SK-N-SH treated with all-trans-retinoic acid at 6 μM for 48 hours (cell line): ENCODE measurements around the gene RAPGEF4.

Source experiments
- ATAC-seq: fragments of 200-7000 bp; cut with Tn5 transposase; 3 replicates; pipeline ENCODE4 v1.9.1; 2020; ENCODE audit warnings: mild to moderate bottlenecking, moderate library complexity
- ARNTL ChIP-seq: fragments of 450-650 bp; formaldehyde crosslinking; IDR thresholded peaks from 2 replicates; pipeline ENCODE4 v1.5.0; 2020; ENCODE audit warnings: low read depth, mild to moderate bottlenecking, moderate library complexity, borderline replicate concordance
- BACH2 ChIP-seq: fragments of 250-450 bp; sonication (Bioruptor Pico); IDR thresholded peaks from 2 replicates; pipeline ENCODE4 v1.9.0; 2021; ENCODE audit warnings: mild to moderate bottlenecking, borderline replicate concordance
- CSDC2 ChIP-seq: fragments of 250-450 bp; sonication (Bioruptor Pico); IDR thresholded peaks from 2 replicates; pipeline ENCODE4 v1.5.0; 2020; ENCODE audit warnings: mild to moderate bottlenecking, moderate library complexity
- ESRRG ChIP-seq: fragments of 250-450 bp; sonication (Bioruptor Pico); IDR thresholded peaks from 2 replicates; pipeline ENCODE4 v1.6.1; 2021; ENCODE audit warnings: mild to moderate bottlenecking
- GLIS3 ChIP-seq: fragments of 250-450 bp; sonication (Bioruptor Pico); IDR thresholded peaks from 2 replicates; pipeline ENCODE4 v1.5.0; 2020; ENCODE audit warnings: mild to moderate bottlenecking, moderate library complexity
- ISL1 ChIP-seq: fragments of 250-450 bp; sonication (Bioruptor Pico); IDR thresholded peaks from 2 replicates; pipeline ENCODE4 v2.1.2; 2022; ENCODE audit warnings: mild to moderate bottlenecking, moderate library complexity
- OSR1 ChIP-seq: fragments of 250-450 bp; sonication (Bioruptor Pico); IDR thresholded peaks from 2 replicates; pipeline ENCODE4 v1.8.0; 2022; ENCODE audit warnings: moderate library complexity, mild to moderate bottlenecking, inconsistent platforms
- PPARA ChIP-seq: fragments of 250-450 bp; sonication (Bioruptor Pico); IDR thresholded peaks from 2 replicates; pipeline ENCODE4 v1.5.0; 2020; ENCODE audit warnings: mild to moderate bottlenecking, borderline replicate concordance
- RARB ChIP-seq: fragments of 250-450 bp; sonication (Bioruptor Pico); IDR thresholded peaks from 2 replicates; pipeline ENCODE4 v1.8.0; 2021; ENCODE audit warnings: mild to moderate bottlenecking, moderate library complexity
- SNAI2 ChIP-seq: fragments of 250-450 bp; sonication (Bioruptor Pico); IDR thresholded peaks from 2 replicates; pipeline ENCODE4 v1.5.0; 2020; ENCODE audit warnings: mild to moderate bottlenecking, moderate library complexity
- TCF4 ChIP-seq: fragments of 250-450 bp; sonication (Bioruptor Pico); IDR thresholded peaks from 2 replicates; pipeline ENCODE4 v1.8.0; 2021; ENCODE audit warnings: mild to moderate bottlenecking, moderate library complexity, borderline replicate concordance
- TOX ChIP-seq: fragments of 250-450 bp; sonication (Bioruptor Pico); IDR thresholded peaks from 2 replicates; pipeline ENCODE4 v1.8.0; 2021; ENCODE audit warnings: mild to moderate bottlenecking, moderate library complexity, borderline replicate concordance
- ZC3H10 ChIP-seq: fragments of 250-450 bp; sonication (Bioruptor Pico); IDR thresholded peaks from 2 replicates; pipeline ENCODE4 v1.5.1; 2021; ENCODE audit warnings: mild to moderate bottlenecking, moderate library complexity
- ZFP3 ChIP-seq: fragments of 250-450 bp; sonication (Bioruptor Pico); IDR thresholded peaks from 2 replicates; pipeline ENCODE4 v1.5.0; 2020; ENCODE audit warnings: mild to moderate bottlenecking, moderate library complexity
- ZNF565 ChIP-seq: fragments of 450-650 bp; formaldehyde crosslinking; conservative IDR thresholded peaks from 2 replicates; pipeline ENCODE4 v1.5.0; 2020; ENCODE audit warnings: low read depth, mild to moderate bottlenecking, moderate library complexity
- ZNF70 ChIP-seq: fragments of 450-650 bp; formaldehyde crosslinking; IDR thresholded peaks from 2 replicates; pipeline ENCODE4 v1.5.0; 2020; ENCODE audit warnings: mild to moderate bottlenecking, moderate library complexity
- ZNF8 ChIP-seq: fragments of 450-650 bp; formaldehyde crosslinking; IDR thresholded peaks from 2 replicates; pipeline ENCODE4 v1.5.0; 2020; ENCODE audit warnings: mild to moderate bottlenecking, moderate library complexity
- TF ChIP-seq, protein P1 (sequence below): fragments of 250-450 bp; sonication (Bioruptor Pico); IDR thresholded peaks from 2 replicates; pipeline ENCODE4 v1.5.1; 2020; ENCODE audit warnings: low read depth, mild to moderate bottlenecking, moderate library complexity
- TF ChIP-seq, protein P2 (sequence below): fragments of 250-450 bp; sonication (Bioruptor Pico); IDR thresholded peaks from 2 replicates; pipeline ENCODE4 v1.8.0; 2021; ENCODE audit warnings: low read depth, mild to moderate bottlenecking, moderate library complexity, borderline replicate concordance
- TF ChIP-seq, protein P3 (sequence below): fragments of 250-450 bp; sonication (Bioruptor Pico); IDR thresholded peaks from 2 replicates; pipeline ENCODE4 v1.5.1; 2021; ENCODE audit warnings: mild to moderate bottlenecking, moderate library complexity
- TF ChIP-seq, protein P4 (sequence below): fragments of 250-450 bp; sonication (Bioruptor Pico); IDR thresholded peaks from 2 replicates; pipeline ENCODE4 v1.8.0; 2020; ENCODE audit warnings: mild to moderate bottlenecking, moderate library complexity, borderline replicate concordance
- TF ChIP-seq, protein P5 (sequence below): fragments of 250-450 bp; sonication (Bioruptor Pico); IDR thresholded peaks from 2 replicates; pipeline ENCODE4 v1.5.0; 2020; ENCODE audit warnings: mild to moderate bottlenecking, moderate library complexity

RAPGEF4 gene

DNA sequence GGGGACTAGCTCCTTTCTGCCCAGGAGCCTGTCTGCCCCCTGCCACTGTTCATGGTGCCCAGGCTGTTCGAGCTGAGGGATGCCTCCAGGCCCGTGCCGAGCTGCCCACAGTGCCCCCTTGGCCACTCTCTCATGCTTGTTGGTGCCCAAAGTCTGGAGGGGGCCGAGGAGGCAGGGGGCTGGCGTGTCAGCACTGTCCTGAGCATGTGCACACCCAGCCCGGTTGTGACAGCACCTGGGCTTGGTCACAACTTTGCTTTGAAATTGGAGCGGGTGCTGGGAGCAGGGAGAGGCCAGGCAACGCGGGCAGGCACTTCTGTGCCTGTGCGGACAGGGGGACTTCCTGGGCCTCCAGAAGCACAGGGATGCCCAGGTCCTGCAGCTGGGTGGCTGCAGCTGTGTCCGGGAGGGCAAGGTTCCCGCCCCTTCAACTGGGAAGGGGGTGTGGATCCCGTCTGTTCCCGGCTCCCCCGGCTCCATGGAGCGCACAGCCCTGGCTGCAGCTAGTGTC lies 22.2 kb upstream of the RAPGEF4 start:
- TF ChIP-seq TOX (CRISPR knock-in tag) (no peak), ARNTL (CRISPR knock-in tag) (no peak), CSDC2 (CRISPR knock-in tag) (no peak), ZNF565 (CRISPR knock-in tag) (no peak), ZC3H10 (CRISPR knock-in tag) (no peak), ZNF70 (CRISPR knock-in tag) (no peak), ESRRG (CRISPR knock-in tag) (no peak), ISL1 (CRISPR knock-in tag) (no peak), PPARA (CRISPR knock-in tag) (no peak), ZNF8 (no peak), BACH2 (no peak), ZFP3 (CRISPR knock-in tag) (no peak), RARB (CRISPR knock-in tag) (no peak), SNAI2 (CRISPR knock-in tag) (no peak)
- TF ChIP-seq, protein P1, sequence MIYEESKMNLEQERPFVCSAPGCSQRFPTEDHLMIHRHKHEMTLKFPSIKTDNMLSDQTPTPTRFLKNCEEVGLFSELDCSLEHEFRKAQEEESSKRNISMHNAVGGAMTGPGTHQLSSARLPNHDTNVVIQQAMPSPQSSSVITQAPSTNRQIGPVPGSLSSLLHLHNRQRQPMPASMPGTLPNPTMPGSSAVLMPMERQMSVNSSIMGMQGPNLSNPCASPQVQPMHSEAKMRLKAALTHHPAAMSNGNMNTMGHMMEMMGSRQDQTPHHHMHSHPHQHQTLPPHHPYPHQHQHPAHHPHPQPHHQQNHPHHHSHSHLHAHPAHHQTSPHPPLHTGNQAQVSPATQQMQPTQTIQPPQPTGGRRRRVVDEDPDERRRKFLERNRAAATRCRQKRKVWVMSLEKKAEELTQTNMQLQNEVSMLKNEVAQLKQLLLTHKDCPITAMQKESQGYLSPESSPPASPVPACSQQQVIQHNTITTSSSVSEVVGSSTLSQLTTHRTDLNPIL (CRISPR knock-in tag), result no peak
- TF ChIP-seq, protein P2, sequence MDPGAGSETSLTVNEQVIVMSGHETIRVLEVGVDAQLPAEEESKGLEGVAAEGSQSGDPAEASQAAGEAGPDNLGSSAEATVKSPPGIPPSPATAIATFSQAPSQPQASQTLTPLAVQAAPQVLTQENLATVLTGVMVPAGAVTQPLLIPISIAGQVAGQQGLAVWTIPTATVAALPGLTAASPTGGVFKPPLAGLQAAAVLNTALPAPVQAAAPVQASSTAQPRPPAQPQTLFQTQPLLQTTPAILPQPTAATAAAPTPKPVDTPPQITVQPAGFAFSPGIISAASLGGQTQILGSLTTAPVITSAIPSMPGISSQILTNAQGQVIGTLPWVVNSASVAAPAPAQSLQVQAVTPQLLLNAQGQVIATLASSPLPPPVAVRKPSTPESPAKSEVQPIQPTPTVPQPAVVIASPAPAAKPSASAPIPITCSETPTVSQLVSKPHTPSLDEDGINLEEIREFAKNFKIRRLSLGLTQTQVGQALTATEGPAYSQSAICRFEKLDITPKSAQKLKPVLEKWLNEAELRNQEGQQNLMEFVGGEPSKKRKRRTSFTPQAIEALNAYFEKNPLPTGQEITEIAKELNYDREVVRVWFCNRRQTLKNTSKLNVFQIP (CRISPR knock-in tag), result no peak
- TF ChIP-seq, protein P3, sequence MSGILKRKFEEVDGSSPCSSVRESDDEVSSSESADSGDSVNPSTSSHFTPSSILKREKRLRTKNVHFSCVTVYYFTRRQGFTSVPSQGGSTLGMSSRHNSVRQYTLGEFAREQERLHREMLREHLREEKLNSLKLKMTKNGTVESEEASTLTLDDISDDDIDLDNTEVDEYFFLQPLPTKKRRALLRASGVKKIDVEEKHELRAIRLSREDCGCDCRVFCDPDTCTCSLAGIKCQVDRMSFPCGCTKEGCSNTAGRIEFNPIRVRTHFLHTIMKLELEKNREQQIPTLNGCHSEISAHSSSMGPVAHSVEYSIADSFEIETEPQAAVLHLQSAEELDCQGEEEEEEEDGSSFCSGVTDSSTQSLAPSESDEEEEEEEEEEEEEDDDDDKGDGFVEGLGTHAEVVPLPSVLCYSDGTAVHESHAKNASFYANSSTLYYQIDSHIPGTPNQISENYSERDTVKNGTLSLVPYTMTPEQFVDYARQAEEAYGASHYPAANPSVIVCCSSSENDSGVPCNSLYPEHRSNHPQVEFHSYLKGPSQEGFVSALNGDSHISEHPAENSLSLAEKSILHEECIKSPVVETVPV, result no peak
- TF ChIP-seq, all 23 proteins: peak for 0
- no peak for ATAC-seq

DNA sequence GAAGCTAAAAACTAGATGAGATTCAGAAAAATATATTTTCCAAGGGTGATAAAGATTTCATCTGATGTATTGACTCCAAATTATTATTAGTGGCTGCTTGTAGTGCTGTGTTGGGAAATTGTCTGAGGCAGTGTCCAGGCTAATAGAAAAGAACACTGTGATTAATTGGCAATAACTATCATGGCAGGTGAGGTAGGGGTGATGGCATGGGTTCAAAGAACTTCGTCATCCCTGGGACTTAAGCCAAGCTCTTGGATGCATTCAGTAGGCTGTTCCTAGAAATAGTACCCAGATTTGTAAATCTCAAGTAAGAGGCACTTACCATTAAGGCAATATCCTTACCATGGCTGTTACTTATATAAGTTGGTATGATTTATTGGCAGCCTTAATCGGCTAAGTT lies 13.2 kb upstream of the RAPGEF4 start:
- TF ChIP-seq ISL1 (CRISPR knock-in tag) (no peak), ZFP3 (CRISPR knock-in tag) (no peak), ZC3H10 (CRISPR knock-in tag) (no peak), ESRRG (CRISPR knock-in tag) (no peak), RARB (CRISPR knock-in tag) (no peak), TOX (CRISPR knock-in tag) (no peak), GLIS3 (no peak), BACH2 (no peak), PPARA (CRISPR knock-in tag) (no peak), ZNF8 (no peak), CSDC2 (CRISPR knock-in tag) (no peak), ZNF70 (CRISPR knock-in tag) (no peak), TCF4 (CRISPR knock-in tag) (no peak), SNAI2 (CRISPR knock-in tag) (no peak), OSR1 (CRISPR knock-in tag) (no peak)
- TF ChIP-seq, protein P2 (CRISPR knock-in tag), result no peak
- TF ChIP-seq, protein P1 (CRISPR knock-in tag), result no peak
- TF ChIP-seq, protein P4, sequence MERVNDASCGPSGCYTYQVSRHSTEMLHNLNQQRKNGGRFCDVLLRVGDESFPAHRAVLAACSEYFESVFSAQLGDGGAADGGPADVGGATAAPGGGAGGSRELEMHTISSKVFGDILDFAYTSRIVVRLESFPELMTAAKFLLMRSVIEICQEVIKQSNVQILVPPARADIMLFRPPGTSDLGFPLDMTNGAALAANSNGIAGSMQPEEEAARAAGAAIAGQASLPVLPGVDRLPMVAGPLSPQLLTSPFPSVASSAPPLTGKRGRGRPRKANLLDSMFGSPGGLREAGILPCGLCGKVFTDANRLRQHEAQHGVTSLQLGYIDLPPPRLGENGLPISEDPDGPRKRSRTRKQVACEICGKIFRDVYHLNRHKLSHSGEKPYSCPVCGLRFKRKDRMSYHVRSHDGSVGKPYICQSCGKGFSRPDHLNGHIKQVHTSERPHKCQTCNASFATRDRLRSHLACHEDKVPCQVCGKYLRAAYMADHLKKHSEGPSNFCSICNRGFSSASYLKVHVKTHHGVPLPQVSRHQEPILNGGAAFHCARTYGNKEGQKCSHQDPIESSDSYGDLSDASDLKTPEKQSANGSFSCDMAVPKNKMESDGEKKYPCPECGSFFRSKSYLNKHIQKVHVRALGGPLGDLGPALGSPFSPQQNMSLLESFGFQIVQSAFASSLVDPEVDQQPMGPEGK (CRISPR knock-in tag), result no peak
- TF ChIP-seq, protein P5, sequence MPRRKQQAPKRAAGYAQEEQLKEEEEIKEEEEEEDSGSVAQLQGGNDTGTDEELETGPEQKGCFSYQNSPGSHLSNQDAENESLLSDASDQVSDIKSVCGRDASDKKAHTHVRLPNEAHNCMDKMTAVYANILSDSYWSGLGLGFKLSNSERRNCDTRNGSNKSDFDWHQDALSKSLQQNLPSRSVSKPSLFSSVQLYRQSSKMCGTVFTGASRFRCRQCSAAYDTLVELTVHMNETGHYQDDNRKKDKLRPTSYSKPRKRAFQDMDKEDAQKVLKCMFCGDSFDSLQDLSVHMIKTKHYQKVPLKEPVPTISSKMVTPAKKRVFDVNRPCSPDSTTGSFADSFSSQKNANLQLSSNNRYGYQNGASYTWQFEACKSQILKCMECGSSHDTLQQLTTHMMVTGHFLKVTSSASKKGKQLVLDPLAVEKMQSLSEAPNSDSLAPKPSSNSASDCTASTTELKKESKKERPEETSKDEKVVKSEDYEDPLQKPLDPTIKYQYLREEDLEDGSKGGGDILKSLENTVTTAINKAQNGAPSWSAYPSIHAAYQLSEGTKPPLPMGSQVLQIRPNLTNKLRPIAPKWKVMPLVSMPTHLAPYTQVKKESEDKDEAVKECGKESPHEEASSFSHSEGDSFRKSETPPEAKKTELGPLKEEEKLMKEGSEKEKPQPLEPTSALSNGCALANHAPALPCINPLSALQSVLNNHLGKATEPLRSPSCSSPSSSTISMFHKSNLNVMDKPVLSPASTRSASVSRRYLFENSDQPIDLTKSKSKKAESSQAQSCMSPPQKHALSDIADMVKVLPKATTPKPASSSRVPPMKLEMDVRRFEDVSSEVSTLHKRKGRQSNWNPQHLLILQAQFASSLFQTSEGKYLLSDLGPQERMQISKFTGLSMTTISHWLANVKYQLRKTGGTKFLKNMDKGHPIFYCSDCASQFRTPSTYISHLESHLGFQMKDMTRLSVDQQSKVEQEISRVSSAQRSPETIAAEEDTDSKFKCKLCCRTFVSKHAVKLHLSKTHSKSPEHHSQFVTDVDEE (CRISPR knock-in tag), result no peak
- TF ChIP-seq, protein P3, result no peak
- TF ChIP-seq, all 23 proteins: peak for 0
- no peak for ATAC-seq
